Ovary (tissue), 3 donors: ENCODE results near the gene MAP3K7CL.

Source experiments
- EP300 ChIP-seq: sonication (generic); formaldehyde crosslinking; IDR thresholded peaks from one replicate; pipeline ENCODE4 v1.6.1; 2017; ENCODE audit warnings: antibody characterized with exemption
- POLR2A ChIP-seq: fragments of 450-650 bp; IDR thresholded peaks from one replicate; pipeline ENCODE4 v1.6.1; 2017; ENCODE audit warnings: antibody characterized with exemption, mild to moderate bottlenecking, moderate library complexity
- TF ChIP-seq, protein P1 (sequence below), 3 donors: fragments of 450-650 bp in 2 of 3; fragments of 200-600 bp in 1 of 3; IDR thresholded peaks; one replicate each; pipeline versions ENCODE4 v1.5.1 to v1.8.0; 2016 to 2022; ENCODE audit warnings: antibody characterized with exemption in 3 of 3, mild to moderate bottlenecking in 1 of 3
- donor health status: DM: no; HTN: no; CAD: no.

DNA sequence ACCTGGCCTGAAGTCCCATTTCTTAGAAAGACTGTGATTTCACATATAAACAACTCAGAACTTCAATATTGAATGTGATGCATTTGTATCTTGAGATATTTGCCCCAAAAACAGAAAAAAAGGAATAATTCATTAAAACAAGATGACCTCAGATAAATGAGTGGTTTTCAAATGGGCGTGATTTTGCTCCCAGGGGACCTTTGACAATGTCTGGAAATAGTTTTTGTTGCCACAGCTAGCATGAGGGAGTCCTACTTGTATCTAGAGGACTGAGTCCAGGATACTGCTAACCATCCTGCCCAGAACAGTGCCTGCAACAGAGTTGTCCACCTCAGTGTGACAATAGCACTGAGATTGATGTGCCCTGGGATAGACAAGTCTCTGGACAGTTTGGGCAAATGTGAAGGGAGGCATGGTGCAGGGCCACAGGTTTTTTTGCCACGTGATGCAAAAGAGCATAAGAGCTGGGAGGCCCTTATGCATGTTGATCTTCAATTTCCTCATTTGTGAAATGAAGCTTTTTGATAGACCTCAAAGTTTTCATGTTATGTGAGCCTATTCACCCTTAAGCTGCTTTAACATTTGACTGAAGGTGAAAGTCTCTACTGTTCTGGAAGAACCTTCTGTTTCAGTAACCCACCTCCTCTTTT is 46.2 kb downstream of the MAP3K7CL start:
- TF ChIP-seq, protein P1, sequence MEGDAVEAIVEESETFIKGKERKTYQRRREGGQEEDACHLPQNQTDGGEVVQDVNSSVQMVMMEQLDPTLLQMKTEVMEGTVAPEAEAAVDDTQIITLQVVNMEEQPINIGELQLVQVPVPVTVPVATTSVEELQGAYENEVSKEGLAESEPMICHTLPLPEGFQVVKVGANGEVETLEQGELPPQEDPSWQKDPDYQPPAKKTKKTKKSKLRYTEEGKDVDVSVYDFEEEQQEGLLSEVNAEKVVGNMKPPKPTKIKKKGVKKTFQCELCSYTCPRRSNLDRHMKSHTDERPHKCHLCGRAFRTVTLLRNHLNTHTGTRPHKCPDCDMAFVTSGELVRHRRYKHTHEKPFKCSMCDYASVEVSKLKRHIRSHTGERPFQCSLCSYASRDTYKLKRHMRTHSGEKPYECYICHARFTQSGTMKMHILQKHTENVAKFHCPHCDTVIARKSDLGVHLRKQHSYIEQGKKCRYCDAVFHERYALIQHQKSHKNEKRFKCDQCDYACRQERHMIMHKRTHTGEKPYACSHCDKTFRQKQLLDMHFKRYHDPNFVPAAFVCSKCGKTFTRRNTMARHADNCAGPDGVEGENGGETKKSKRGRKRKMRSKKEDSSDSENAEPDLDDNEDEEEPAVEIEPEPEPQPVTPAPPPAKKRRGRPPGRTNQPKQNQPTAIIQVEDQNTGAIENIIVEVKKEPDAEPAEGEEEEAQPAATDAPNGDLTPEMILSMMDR (IDR thresholded peaks at IDR 0.05) = no peak
- no peak for TF ChIP-seq POLR2A
- TF ChIP-seq EP300 = no peak
